Inflammatory macrophage treated with lipopolysaccharide for 4 hours (primary cell): ENCODE data around the gene LELP1.
"Not testable (repeated sequence)": the region's sequence is repeated elsewhere in the genome, so short reads cannot be mapped to it uniquely, and the experiment has no call there.

Experiments used
- DNase-seq: peaks from one replicate; pipeline ENCODE4 v3.0.0-alpha.2; 2020

The LELP1 gene

DNA sequence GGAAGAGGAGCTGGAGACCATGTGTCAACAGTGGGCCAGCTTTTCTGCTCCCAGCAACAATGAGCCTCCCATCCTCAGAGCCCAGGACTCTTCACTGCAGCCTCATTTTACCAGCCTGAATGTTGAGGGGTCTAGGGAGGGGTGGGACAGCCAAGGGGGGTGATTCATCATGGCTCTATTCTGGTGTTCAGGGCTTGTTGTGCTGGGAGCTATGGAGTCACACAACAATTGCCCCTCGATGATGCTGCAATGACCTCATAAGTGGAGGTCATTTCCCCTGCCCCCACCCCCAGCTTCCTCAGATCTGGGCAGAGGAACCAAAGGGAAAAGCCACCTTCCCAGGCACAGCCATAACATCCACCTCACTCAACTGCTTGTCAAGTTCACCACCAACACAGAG is at the start of gene LELP1:
TSS of gene LELP1 (plus strand) at position 301 of the 400 bp plus-strand sequence. CDS start 1,278 bp downstream, outside the sequence.
- no peak for DNase-seq

DNA sequence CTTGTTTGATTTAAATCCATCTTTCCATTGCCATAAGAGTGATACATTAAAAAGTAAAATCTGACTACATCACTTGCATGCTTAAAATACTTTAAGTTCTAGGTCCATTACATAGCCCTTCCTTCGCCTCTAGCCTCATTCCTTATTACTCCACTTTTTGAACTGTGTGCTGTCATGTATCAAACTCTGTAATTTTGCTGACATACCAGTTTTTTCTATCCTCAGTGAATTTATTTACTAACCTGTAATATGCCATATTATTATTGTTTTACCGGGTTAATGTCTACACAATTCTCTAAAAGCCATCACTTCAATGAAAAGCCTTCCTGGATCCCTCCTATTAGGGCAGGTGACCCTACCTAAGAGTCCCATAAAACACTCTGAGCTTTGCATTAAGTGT is 47.7 kb upstream of the LELP1 start:
- no peak for DNase-seq

DNA sequence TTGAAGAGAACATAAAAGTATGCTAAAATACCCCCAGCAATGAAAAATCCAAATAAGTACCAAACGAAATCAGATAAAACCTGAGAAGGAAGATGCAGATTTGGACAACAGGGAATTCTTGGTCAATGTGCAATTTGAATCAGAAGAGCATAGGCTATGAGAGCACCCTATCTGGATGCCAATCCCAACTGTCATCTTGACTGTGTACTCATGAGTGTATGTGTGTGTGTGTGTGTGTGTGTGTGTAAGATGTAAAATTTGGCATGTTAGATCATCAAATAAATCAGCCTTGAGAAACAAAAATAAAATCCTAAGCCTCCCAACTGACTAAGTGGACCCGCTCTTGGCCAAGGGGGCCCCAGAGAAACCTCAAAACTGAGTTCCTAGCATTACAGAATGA is 34.5 kb upstream of the LELP1 start:
- DNase-seq: no peak

DNA sequence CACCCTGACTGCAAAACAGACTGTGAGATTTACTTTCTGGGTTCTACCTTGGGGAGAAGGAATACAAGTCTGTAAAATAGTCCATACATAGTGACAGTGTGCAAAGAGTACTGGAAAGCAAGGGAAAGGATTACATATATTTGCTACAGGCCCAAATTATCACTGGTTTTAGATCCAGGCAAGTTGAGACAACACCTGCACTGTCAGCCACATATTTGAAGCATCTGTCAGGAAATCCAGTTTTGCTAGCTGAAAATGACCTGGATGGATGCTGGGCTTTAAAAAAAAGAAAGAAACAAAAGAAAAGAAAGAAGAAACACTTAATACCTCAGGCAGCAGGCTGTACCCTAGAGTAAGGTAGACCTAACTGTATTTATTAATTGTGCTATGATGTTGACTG is 28.6 kb upstream of the LELP1 start:
- DNase-seq: no peak

DNA sequence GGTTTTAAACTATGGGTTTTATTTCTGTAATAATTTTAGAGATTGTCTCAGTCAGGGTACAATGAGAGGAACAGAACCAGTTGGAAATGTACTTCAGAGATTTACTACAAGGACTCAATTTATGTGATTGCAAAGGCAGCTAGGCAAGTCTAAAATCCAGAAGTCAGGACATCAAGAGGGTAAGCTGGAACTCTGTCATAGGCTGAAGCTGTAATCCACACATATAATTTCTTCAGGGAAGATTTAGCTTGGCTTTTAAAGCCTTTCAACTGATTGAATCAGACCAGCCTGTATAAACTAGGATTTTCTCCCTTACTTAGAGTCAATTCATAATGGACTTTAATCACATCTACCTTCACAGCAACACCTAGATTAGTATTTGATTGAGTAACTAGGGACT is 24.3 kb upstream of the LELP1 start:
- no peak for DNase-seq

DNA sequence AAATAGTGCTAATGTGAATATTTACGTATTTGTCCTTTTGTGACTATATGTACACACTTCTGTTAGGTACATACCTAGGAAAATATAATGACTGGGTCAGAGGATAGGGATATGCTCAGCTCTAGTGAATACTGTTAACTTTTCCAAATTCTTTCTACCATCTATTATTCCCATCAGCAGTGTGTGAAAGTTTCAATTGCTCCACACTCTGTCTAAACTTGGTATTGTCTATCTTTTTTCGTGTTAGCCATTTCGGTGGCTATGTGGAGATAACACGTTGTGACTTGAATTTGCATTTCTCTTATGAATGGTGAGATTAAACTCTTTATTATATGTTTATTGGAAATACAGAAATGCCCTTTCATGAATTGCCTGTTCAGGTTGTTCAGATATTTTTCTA is 22.7 kb upstream of the LELP1 start:
- no peak for DNase-seq

DNA sequence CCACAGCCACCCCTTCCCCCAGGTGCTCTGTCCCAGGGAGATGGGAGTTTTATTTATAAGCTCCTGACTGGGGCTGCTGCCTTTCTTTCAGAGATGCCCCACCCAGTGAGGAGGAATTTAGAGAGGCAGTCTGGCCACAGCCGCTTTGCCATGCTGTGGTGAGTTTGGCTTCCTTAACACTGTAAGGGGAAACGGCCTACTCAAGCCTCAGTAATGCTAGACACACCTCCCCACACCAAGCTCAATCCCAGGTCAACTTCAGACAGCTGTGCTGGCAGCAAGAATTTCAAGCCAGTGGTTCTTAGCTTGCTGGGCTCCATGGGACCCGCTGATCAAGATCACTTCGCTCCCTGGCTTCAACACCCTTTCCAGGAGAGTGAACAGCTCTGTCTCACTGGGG is 14.9 kb upstream of the LELP1 start:
- DNase-seq: not testable (repeated sequence)

DNA sequence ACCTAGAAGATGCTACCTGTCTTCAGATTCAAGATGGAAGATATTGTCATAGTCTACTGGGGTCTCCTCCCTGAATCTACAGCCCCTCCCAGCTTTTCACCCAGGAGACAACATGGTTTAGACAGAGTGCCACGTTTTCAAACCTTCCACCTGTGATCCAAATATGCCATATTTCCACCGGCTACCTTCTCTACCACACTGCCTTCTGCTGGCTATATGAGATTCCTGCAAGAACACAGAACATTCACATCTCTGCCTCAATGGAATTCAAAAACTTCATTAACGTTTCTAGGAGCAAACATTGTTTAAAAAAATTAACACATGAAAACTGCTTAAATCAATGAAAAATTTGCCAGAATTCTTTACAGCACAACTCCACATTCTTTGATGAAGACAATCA is 12.9 kb upstream of the LELP1 start:
- no peak for DNase-seq

DNA sequence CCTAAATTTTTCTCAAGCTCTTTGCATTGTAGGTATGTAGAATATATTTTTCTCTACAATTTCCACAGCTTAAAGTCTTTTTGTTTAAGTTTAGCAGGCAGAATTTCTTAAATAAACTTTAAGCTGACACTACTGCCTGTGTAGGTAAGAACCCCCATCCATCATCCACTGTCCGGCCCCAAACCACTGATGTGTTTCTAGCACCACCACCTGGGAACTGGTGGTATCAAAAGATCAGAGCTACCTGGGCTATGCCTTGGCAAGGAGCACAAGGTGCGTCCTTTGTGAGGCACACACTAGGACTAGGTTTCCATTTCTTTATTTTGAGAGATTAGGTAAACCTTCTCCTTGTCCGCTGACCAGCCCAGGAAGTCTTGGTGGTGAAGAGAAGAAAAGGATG is 10.5 kb upstream of the LELP1 start:
- no peak for DNase-seq

DNA sequence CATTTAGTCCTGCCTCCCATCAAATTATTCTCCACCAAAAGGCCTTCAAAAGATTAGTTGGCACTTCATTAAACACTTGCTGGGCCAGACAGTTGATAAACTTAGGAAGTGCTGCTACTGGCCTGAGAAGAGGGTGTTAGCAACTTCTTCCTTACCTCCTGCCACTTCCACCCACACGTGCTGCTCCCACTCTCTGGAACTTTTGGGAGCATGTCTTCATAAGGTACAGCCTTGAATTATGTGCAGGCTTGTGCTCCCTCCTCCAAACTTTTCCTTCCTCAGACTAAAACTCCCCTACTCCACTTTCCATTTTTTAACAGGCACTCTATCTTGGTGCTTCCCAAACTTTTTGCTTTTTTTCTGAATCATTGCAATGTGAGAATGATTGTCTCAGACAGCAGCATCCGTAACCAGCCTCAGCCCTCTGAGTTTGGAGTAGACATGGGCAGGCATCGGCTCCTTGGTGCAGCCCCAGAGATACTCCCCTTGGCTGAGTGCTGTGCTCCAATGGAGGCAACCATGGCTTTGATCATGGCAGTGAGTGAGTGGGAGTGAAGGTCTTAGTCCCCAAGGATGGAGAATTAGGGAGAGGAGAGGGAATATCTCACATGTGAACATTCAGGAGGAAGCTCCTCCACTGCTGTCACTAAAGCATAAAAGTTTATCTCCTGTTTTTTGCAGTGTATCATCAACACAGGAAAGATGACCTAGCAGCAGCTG is 8.7 kb upstream of the LELP1 start:
- DNase-seq: no peak

DNA sequence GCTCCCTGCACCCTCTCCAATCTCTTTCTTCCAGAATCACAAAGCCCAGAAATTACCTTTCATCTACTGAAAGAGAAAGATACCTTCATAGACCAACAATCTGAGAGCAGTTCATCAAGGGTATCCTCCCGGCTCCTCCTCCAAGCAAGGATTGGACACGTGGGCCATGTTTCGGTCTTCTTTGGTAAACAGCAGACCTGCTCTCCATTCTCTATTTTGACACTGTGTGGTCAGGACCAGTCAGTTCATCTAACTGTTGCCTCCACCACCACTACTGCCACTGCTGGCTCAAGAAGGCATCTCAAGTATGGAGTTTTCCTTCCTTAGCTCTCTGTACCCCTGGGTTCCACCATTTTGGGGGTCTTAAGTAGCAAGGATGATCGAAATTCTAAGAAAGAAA is 8.0 kb upstream of the LELP1 start:
- DNase-seq: no peak

DNA sequence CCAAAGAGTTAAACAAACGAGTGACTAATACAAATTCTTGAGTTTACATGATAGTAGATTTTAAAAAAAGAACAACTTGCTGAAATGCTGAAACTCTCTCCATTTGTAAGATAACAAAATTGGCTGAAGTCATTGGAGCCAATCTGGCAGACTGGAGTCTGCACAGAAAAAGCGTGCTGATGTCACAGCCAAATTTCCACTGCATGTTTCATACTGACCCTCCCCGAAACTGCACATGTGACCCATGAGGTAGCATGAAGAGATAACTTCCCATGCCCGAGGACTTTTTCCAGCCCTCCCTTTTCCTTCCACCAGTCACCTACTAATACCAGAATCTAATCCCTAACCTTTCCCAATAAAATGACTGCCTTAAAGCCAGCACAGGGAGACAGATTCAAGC is 1.2 kb upstream of the LELP1 start:
- DNase-seq: no peak

DNA sequence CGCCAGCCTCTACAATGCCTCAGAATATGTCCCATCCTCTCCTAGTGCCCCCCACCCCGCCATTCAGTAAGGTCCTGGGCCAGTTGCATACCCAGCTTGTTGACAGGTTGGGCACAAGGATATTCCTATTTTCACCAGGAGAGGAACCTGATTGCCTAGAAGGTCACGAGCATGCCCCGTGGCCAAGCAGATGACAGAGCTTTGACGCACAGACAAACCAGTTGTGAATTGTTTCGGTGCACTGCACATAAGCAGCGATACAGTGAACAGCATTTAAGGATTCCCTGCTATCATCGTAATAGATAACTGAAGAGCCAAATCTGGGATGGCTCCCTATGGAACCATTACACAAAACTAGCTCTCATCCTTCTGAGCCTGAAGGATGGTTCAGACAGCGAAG is 3.4 kb downstream of the LELP1 start:
- no peak for DNase-seq

DNA sequence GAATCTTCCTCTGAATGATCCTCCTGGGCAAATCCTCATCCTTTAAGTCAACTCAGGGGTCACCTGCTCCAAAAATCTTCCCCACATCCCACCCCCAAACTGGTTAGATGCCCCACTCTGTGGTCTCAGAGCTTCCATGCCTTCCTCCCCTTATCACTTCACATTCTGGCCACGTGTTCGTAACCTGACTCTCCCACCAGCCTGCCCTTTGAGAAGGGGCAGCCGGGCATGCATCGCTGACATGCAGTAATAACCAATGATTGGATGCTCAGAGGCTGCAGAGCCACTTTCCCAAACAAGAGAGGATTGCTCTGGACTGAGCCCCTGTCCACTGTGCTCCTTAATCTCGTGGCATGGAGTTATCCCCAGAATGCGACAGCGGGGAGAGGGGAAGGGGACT is 7.0 kb downstream of the LELP1 start:
- DNase-seq: no peak

DNA sequence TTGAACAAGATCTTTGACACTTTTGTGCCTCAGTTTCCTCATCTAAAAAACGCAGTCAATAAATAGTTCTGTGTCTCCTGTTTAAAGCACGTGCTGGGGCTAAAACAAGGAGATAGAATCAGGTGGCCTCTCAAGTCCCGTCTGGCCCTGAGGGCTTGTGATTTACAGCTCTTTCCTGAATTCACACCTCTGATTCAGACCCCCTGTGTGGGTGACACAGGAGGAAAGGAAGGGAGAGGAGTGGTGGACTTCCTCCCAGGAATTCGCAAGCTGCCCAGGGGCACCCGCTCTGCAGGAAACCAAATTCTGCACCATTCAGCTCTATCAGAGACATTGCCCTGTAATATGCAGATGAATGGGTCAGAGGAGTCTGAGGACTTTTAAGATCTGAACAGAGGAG is 9.0 kb downstream of the LELP1 start:
- no peak for DNase-seq

DNA sequence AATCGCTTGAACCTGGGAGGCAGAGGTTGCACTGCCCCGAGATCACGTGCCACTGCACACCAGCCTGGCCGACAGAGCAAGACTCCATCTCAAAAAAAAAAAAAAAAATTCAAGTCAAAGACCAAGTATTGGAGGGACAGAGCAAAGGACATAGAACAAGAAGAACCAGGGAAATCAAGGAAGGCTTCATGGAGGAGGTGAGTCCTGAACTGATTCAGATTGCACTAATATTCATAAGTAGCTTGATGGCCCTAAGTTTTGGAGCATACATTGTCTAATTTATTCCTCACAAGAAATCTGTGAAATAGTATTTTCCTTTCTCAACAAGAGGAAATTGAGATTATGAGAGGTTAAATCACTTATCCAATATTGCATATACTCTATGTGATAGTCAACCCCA is 10.3 kb downstream of the LELP1 start:
- no peak for DNase-seq

DNA sequence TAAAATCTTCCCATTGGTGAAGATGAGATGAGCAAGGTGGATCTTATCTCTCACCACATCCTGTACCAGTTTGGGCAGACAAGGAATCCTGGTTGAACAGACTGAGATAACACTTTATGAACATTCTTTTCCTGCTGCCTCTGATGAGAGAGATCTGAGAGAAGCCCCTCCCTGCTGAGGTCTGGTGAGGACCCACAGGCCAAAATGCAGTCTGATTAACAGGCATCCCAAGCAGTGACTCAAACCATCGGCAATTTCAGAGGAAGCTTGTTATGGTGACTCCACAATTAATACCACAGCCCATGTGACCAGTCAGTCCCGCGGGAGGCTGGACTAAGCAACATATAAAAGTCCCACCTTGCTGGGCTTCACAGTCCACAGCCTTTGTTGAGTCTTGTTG is 14.0 kb downstream of the LELP1 start, which contains the start of gene PRR9:
TSS of gene PRR9 (plus strand) at position 373 of the 400 bp plus-strand sequence. CDS start 561 bp downstream, outside the sequence.
- no peak for DNase-seq

DNA sequence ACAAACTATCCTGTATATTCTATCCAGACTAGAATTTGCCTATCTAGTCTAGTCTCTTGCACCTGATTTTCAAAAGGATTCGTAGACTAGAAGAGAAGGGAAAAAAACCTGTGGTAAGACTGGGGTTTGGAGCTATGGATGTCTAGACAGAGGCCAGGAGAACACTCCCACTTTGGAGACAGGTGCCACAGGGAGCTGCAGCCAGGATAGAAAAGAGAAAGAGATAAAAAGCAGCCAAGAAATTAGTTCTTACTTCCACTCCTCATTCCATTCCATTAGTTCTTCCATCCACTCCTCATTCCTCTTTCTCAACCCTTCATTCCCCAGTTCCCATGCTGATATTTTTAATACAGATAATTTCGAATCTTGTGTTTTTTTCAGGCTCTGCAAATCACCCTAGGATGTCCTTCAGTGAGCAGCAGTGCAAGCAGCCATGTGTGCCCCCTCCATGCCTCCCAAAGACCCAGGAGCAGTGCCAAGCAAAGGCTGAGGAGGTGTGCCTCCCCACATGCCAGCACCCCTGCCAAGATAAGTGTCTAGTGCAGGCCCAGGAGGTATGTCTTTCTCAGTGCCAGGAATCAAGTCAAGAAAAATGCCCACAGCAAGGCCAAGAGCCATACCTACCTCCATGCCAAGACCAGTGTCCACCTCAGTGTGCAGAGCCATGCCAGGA is 14.7 kb downstream of the LELP1 start:
- DNase-seq: no peak

DNA sequence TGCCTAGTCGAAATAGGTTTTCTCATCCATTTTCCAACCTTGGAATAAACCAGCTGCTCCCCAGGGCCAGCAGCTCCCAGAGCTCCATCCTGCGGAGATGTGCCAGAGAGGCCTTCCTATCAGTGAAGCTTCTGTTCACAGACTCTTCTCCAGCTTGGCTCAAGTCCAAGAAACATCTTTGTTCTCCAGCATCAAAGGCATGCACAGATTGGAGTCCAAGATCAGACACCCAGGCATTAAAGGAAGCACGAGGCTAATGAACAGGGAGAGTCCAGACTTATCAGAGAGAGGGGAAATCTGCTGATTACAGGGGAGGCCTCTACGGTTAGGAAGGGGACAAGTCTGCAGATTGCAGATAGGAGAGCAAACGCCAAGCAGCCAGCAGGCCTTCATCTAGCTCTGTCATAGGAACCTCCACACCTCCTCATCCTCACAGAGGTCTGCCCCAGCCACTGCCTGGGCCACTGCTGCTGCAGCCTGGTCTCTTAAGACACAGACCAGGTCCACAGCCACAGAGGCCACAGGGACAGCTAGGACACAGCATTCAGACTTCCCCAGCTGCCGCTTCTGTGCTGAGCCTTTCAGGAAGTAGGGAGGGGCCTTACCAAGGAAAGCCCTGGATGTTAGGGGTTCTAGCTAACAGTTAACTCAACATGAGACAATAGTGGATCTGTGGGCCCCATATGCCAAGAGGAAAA is 17.5 kb downstream of the LELP1 start:
- DNase-seq: no peak

DNA sequence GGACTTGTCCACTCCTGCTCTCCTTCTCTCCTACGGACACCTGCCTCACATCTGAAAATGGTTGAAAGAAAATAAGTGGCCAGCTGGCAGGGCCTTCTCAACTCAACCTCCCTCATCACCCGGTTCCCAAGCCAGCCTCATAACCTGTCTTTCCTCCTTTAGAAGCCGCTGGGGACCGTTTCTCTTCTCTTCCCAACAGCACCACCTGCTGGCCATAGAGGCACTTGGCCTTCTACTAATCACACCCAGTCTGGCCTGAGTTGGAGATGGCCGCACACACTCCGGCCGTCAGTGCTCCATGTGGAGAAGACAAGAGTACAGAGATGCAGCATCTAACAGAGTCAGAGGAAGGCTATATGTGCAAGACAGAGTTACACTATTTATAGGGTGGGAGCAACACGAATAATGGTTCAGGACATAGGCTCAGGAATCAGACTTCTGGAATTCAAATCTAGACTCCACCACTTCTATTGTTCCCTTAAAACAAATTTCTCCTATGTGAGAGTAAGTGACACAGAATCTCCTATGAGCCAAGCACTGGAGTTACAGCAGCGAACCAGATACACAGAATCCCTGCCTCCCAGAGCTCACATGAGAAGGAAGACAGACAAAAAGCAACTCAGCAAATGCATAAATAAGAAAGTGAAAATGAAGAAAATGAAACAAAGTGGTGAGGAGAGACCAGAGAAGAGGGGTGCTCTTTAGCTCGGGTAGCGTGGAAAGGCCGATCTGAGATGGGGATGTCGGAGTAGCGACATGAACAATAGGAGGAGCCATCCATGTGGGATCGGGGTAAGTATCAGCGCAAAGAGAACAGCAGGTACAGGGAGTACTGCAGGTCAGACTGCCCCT is 20.0 kb downstream of the LELP1 start:
- peak; percentile 46 for DNase-seq

DNA sequence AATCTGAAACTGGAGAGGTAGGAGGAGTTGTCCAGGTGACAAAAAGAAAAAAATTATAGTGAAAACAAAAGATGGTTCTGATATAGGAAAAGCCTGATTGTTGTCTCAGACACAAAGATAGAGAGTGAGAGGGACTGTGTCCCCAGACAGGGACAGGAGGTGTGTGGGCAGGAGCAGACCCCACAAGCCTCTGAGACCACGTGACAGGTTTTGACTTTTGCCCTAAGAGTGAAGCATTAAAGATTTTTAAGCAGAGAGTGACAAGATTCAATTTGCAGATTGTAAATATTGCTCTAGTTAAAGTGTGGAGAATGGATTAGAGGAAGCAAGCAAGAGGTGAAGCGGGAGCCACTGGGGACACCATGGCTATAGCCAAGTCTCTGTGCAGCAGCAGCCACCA is 24.6 kb downstream of the LELP1 start:
- DNase-seq: no peak

DNA sequence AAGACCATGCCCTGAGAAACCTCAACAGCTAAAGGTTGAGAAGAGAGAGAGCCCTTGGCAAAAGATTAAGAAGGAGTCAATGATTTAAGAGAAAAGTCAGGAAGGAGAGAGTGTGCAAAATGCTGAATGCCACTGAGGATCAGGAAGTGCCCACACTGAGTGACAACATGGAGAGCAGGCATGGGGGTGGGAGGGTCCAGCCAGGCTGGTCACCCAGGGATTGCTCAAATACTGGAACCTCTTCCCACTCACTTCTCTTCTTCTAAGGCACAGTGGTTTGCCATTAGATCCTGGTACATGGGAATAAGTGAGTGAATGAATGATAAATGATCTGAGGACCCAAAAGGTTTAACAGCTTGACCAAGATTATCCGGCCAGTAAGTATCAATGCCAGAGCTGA is 25.3 kb downstream of the LELP1 start:
- peak; percentile 66 for DNase-seq
